NCI-H2196 treated with DMSO at 0.1 percent for 48 hours (cell line): ENCODE results near the gene EDRF1.

Source experiments
- DNase-seq: peaks from one replicate; lab custom pipeline; 2025; ENCODE audit not compliant: unreplicated experiment; lab: John Stamatoyannopoulos, UW

Gene EDRF1

GRCh38 chr10:125761961-125762360 lies 42.5 kb downstream of the EDRF1 start:
- no peak for DNase-seq

GRCh38 chr10:125762692-125763648 lies 43.5 kb downstream of the EDRF1 start:
- no peak for DNase-seq

DNA sequence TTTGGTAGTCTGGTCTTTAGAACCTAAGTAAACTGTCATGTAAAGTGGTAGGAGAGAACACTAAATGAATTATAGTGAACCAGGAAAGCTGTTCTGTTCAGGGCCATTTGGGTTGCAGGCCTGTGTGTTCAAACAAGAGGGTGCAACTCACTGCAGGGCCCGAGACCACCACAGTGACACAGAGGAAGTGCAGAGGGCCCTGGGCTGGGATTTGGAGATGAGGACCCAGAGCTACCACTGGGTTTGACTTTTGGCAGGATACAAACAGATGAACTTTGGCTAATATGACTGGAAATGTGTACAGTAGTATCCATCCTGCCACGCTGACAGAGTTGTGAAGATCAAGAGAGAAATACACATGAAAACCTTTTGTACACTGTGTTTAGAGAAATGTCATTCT lies 46.3 kb downstream of the EDRF1 start:
- DNase-seq, result no peak

DNA sequence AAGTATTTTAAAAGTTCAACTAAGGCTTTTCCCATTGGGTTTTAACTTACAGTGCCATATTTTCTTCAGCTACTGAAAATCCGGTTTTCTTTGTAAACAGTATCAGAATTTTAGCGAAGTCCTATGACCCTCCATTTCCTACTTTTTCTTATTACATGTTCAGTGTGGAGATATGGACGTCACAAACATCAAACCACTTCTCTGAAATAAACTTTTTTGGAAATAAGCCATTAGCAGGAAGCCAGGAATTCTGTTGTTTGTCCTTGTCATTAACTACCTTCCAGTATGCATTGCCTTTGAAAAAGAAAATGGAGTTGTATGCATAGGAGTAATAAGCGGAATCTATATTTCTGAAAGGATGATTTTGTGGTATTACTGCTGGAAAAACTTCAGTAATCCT lies 47.0 kb downstream of the EDRF1 start:
- no peak for DNase-seq

DNA sequence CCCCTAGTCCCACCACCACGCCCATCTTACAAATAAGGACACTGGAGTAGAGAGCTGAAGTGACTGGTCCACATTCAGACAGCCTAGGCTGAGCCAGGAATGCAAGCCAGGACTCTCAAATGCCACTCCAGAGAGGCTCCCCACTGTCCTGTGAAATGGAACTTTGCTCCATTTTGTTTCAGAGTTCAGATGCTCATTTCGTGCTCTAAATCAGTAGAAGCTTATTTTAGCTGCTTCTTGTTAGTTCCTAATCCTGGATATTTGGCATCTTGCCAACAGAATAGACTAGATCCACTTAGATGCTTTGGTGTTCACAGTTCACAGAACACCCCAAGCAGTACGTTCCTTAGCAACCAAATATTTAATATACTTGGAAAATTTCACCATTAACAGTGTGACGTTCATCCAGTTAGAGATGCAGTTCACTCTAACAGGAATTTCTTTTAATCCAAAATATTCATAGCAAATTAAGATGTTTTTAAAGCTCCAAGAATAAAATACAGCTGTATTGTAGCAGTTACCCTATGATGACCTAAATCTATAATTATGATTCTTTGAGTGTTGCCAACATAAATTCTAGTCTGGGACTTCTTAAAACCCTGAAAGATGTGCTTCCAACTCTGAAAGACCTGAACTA lies 48.8 kb downstream of the EDRF1 start:
- DNase-seq, result no peak

- no peak for DNase-seq
Observed at GRCh38 chr10:125769175-125769574, 49.7 kb downstream of the EDRF1 start.

DNA sequence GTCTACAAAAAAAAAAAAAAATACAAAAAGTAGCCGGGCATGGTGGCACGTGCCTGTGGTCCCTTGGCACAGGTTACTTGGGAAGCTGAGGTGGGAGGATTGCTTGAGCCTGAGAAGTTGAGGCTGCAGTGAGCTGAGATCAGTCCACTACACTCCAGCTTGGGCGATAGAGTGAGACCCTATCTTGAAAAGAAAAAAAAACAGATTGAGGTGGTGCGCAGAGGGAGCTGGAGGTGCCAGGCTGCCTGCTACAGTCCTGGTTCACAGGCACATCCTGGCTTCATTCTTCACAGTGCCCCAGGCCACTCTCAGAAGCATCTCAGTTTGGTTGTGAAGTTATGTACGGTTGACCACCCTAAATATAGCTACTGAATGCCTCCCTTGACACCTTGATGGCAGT lies 51.3 kb downstream of the EDRF1 start:
- DNase-seq, result no peak

DNA sequence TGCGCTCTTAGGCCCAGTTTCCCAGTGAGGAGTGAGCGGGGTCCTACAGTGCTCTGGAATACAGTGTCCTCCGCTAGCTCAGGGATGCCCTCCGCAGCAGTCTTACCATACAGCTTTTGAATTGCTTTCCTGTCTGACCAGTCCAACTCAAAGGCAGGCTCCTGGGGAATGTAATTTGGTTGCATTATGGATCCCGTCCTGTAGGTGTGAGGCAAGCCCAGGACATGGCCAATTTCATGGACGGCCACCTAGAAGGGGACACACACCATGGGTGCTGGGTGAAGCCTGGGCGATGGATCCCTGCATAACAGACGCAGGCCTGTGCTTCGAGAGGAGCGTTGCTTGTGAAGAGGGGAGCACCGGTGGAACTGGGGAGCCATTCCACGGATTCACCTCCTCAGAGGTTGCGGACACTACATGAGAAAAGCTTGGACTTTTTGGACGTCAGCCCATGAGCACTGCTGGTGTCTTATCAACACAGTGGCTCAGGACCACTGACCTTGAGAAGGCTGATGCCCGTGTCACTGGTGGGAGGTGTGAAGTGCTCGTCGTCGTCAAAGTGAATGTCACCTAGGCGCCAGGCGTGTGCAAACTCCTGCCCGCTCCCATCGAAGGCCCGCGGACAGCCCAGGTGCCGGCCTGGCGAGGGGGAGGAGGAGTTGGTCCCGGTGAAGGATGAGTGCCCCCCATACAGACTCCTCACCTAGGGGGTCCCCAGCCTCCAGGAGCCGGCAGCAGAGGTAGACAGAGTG lies 52.8 kb downstream of the EDRF1 start:
- DNase-seq, result no peak

DNA sequence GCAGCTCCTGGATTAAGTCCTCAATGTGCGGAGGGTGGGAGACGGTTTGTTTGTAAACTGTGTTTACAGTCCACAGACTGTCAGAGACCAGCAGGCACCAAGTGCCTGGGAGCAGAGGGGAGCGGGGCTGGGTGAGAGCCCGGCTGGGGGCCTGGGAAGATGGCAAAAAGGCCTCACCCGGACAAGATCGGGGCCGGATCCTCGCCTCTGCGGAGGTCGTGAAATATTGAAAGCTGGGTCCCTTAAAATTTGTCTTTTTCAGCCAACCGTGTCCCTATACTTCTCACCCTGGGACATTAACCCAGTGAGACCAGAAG lies 53.3 kb downstream of the EDRF1 start:
- DNase-seq, result no peak

GRCh38 chr10:125773687-125774543 lies 54.4 kb downstream of the EDRF1 start:
- no peak for DNase-seq

GRCh38 chr10:125774581-125775191 lies 55.2 kb downstream of the EDRF1 start:
- no peak for DNase-seq

GRCh38 chr10:125775491-125776106 lies 56.1 kb downstream of the EDRF1 start, which contains the start of gene MMP21:
Gene MMP21 (minus strand): TSS chr10:125775821. CDS start chr10:125775821, 0 bp downstream.
- no peak for DNase-seq

- DNase-seq, result no peak
Observed at GRCh38 chr10:125777806-125778205, 58.3 kb downstream of the EDRF1 start.

DNA sequence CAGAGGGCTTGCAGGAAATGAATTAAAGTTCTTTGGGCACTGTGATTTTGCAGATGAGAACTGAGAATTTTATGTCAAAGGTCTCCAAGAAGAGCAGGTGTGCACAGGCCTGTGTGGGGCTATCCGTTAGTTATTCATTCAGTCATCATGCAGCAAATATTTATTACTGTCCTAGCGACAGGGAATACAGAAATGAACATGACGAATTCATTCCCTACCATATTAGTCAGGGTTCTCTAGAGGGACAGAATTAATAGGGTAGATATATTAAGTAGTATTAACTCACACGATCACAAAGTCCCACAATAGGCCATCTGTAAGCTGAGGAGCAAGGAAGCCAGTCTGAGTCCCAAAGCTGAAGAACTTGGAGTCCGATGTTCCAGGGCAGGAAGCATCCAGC lies 59.0 kb downstream of the EDRF1 start:
- DNase-seq, result no peak

DNA sequence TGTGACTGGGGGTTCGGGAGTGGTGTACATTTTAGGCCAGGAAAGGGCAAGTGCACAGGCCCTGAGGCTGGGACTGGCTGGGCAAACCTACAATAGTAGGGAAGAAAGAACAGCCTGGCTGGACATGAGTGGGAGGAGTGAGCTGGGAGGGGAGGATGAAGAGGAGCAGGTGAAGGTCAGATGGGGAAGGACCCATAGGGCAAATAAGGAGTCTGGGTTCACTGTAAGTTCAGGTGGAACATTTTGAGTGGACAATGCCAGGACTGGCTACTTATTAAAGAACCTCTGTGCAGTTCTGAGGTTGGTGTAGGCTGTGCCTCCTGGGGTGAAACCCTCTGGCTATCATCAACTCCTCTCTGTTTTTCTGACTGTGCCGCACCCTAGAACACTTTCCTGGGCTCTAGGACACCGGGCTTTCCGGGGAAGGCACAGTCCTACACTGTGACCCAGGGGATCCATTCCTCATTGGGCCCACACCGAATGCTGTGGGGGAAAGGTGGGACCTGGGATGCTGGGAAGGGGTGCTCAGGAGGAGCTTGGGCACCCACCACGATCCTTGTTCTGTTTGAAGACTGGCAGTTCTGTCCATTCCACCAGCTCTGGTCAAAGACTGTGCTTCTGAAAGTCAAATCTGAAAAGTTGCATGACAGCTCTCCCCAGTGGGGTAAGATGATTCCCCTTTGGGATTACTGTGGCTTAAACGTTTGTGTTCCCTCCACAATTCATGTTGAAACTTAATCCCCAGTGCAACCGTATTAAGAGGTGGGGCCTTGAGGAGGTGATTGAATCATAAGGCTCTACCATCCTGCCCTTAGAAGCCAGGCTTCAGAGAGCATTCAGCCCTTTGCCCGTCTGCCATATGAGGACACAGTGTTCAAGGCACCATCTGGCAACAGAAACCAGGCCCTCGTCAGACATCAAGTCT lies 60.2 kb downstream of the EDRF1 start:
- no peak for DNase-seq

- DNase-seq, result no peak
Observed at GRCh38 chr10:125781374-125781773, 61.9 kb downstream of the EDRF1 start.

DNA sequence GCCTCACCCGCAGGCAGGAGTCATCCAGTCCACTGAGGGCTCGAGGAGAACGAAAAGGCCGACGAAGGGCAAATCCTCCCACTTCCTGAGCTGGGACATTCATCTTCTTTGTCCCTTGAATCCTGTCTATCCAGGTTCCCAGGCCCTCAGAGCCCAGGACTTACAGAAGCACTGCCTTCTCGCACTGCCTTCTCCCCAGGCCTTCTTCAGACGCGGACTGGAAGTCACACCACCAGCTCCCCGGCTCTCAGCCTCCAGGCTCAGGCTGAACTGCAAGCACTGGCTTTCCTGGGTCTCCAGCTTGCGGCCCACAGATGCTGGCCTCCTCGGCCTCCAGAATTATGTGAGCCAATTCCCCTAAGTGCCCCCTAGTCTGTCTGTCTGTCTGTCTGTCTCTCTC lies 62.5 kb downstream of the EDRF1 start:
- DNase-seq, result no peak

DNA sequence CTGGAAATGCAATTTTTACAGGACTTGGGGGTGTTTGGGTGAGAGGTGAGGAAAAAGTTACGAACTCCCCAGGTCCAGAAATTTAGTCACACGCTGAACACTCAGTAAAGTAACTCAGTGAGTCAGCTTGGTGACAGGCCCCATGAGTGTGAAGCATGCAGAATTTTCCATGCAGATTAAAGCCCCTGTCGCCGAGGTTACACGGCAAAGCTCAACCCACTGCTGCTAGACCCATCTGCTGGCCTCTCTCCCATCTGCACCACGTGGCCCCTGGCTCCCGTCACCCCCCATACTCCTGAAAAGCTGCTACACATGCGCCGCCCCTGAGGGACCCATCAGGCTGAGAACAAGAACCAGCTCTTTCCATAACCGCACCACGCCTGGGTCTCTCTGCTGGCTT lies 63.1 kb downstream of the EDRF1 start:
- no peak for DNase-seq

GRCh38 chr10:125783408-125783807 lies 63.9 kb downstream of the EDRF1 start:
- DNase-seq, result no peak
